ENCODE measurements around the gene HPN.

HPN gene

DNA sequence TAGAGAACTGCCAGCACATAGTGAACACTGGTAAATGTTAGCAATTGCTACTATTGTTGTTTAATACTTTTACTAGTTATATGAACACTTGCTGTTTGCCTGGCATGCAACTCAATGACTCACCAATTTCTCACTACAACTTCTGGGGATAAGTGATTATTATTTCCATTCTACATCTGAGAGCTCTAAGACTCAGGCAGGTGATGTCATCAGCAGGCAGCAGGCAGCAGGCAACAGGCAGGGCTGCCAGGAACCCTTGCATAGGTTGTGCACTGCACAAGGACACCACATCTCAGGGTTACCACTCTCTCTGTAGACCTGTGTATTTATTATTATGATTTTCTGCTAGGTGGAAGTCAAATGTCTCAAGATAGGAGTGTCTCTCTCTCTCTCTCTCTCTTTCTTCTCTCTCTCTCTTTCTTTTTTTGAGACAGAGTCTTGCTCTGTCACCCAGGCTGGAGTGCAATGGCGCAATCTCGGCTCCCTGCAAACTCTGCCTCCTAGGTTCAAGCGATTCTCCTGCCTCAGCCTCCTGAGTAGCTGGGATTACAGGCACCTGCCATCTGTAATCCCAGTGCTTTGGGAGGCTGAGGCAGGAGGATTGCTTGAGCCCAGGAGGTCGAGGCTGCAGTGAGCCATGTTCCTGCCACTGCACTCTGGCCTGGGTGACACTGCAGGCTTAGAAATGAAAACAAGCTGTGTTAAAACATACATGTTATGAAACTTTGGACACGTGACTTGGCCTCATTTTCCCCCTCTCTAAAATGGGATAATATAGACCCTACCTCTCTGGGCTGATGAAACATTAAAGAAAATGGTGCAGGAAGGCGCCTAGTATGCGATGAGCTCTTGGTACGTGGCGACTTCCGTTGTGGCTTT, 22.7 kb downstream of the HPN start:
- Histone ChIP-seq H3K9me3 (ENCODE audit: control insufficient read depth, insufficient read depth, low read length) (no peaks in the 10 kb centered on the region), H3K4me1 (ENCODE audit: insufficient read depth, low read length) (peaks cover 8% of the 10 kb centered on the region; the same call in 1 of the 2 replicates), H3K9ac (ENCODE audit: low read depth, low read length) (no peak overlapping the region)

DNA sequence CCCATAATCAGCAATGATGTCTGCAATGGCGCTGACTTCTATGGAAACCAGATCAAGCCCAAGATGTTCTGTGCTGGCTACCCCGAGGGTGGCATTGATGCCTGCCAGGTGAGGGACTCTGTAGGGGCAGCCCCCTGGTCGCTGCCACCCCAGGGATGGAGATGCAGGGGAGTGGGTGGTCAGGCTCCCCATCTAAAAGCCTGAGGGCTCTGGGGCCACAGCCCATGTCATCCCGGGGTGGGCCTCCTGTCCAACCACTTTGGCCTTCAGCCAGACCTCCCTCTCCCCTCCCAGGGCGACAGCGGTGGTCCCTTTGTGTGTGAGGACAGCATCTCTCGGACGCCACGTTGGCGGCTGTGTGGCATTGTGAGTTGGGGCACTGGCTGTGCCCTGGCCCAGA, 24.1 kb downstream of the HPN start:
- H3K9me3 ChIP-seq (ENCODE audit: control insufficient read depth, insufficient read depth, low read length), result peaks cover 3% of the 10 kb centered on the region; the same call in 1 of the 2 replicates
- no peak overlapping the region for H3K9ac ChIP-seq (ENCODE audit: low read depth, low read length)
- H3K4me1 ChIP-seq (ENCODE audit: insufficient read depth, low read length), result peaks cover 12% of the 10 kb centered on the region
- H3K36me3 ChIP-seq (ENCODE audit: insufficient read depth, low read length), result no peaks in the 10 kb centered on the region

More for the DNA sequence above, 22.7 kb downstream of the HPN start:
- H3K36me3 ChIP-seq (ENCODE audit: insufficient read depth, low read length), result no peaks in the 10 kb centered on the region

DNA sequence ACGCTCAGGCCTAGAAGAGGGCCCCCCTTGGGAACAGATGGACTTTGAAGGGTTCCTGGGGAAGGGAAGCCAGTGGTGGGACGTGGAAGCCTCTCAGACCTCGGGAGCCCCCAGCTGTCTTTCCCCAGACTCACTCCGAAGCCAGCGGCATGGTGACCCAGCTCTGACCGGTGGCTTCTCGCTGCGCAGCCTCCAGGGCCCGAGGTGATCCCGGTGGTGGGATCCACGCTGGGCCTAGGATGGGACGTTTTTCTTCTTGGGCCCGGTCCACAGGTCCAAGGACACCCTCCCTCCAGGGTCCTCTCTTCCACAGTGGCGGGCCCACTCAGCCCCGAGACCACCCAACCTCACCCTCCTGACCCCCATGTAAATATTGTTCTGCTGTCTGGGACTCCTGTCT, 24.6 kb downstream of the HPN start:
- no peak overlapping the region for H3K9ac ChIP-seq (ENCODE audit: low read depth, low read length)
- H3K4me1 ChIP-seq (ENCODE audit: insufficient read depth, low read length), result peaks cover 12% of the 10 kb centered on the region
- no peaks in the 10 kb centered on the region for H3K36me3 ChIP-seq (ENCODE audit: insufficient read depth, low read length)
- peaks cover 6% of the 10 kb centered on the region; the same call in 1 of the 2 replicates for H3K9me3 ChIP-seq (ENCODE audit: control insufficient read depth, insufficient read depth, low read length)

DNA sequence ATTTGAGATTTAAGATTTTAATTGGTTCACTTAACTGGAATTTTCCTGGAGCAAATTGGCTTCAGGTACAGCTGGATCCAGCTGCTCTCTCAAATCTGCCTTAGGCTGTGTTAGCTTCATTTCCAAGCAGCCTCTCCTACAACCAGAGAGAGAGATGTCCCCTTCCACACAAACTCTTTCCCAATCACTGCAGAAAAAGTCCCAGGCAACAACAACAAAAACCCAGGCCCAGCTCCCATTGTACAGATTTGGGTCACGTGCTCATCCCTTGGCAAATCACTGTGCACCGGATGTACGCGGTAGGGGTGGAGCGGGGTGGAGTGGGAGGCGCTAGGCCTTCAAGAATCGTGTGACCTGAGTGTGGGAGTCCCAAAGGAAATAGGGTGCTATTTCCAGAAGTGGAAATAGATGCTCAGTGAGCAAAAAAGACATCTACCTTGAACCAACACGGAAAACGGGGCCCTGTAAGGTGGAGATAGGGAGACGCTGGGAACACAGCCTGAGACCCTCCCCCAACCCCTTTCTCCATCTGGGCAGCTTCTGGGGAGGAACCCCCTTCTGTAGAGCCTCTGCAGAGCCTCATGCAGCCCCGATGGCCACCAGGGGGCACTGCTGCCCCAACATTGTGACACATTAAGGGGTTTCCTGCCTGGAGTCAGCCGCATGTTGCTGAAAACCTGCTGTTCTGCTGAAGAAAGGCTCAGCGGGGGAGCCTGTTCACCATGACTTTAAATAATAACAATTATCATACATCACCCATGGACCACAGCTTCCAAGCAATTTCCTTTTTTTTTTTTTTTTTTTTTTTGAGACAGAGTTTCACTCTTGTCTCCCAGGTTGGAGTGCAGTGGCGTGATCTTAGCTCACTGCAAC, 25.4 kb downstream of the HPN start:
- peaks cover 12% of the 10 kb centered on the region for H3K4me1 ChIP-seq (ENCODE audit: insufficient read depth, low read length)
- peaks cover 6% of the 10 kb centered on the region; the same call in 1 of the 2 replicates for H3K9me3 ChIP-seq (ENCODE audit: control insufficient read depth, insufficient read depth, low read length)
- H3K9ac ChIP-seq (ENCODE audit: low read depth, low read length), result no peak overlapping the region
- H3K36me3 ChIP-seq (ENCODE audit: insufficient read depth, low read length), result no peaks in the 10 kb centered on the region

DNA sequence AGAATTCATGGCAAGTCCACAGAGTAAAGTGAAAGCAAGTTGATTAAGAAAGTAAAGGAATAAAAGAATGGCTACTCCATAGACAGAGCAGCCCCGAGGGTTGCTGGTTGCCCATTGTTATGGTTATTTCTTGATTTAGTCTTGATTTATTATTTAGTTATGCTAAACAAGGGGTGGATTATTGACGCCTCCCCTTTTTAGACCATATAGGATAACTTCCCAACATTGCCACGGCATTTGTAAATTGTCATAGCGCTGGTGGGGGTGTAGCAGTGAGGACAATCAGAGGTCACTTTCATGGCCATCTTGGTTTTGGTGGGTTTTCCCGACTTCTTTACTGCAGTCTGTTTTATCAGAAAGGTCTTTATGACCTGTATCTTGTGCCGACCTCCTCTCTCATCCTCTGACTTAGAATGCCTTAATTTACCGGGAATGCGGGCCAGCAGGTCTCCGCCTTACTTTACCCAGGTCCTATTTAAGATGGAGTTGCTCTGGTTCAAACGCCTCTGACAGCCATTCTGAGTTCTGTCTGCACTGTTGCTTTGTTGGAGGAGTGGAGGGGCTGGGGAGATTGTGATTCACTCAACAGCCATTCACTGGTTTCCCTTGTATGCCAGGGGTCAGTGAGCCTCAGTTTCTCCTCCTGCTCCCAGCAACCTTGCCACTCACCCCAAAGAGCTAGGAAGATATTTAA, 27.6 kb downstream of the HPN start:
- H3K9ac ChIP-seq (ENCODE audit: low read depth, low read length), result peak overlapping the region; percentile 48; the same call in 1 of the 2 replicates
- peaks cover 12% of the 10 kb centered on the region for H3K4me1 ChIP-seq (ENCODE audit: insufficient read depth, low read length)
- H3K36me3 ChIP-seq (ENCODE audit: insufficient read depth, low read length), result no peaks in the 10 kb centered on the region
- H3K9me3 ChIP-seq (ENCODE audit: control insufficient read depth, insufficient read depth, low read length), result peaks cover 6% of the 10 kb centered on the region; the same call in 1 of the 2 replicates

DNA sequence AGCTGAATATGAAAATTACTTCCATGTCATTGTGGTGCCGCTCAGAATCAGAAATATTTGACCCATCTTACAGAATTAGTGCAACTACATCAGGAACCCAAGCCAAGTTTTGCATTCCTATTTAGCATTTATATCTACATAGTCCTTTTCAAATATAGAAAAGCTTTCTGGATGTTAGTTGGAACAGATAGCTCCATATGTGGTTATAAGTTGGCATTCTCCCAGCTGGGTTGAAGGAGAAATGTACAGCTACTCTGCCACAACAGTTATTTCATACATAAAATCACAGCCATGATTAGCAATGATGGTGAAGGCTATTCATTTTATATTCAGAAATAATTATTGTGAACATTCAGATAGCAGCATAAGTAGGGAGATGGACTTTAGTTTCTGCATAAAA, 28.2 kb downstream of the HPN start:
- Histone ChIP-seq H3K9ac (ENCODE audit: low read depth, low read length) (no peak overlapping the region), H3K4me1 (ENCODE audit: insufficient read depth, low read length) (peaks cover 12% of the 10 kb centered on the region), H3K9me3 (ENCODE audit: control insufficient read depth, insufficient read depth, low read length) (peaks cover 6% of the 10 kb centered on the region; the same call in 1 of the 2 replicates), H3K36me3 (ENCODE audit: insufficient read depth, low read length) (no peaks in the 10 kb centered on the region)

DNA sequence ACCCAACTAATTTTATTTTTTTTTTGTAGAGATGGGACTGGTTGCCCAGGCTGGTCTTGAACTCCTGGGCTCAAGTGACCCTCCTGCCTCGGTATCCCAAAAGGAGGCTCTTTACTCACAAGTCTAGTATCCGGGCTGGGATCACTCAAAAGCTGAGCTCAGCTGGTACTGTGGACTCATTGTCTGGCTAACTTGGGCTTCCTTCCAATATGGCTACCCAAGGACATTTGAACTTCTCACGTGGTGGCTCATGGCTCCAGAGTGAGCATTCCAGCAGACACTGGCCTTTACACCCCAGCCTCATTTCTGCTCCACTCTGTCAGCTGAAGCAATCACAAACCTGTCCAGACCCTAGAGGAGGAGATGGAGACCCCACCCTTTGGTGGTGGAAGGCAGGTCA, 28.9 kb downstream of the HPN start:
- no peak overlapping the region for H3K9ac ChIP-seq (ENCODE audit: low read depth, low read length)
- peaks cover 6% of the 10 kb centered on the region; the same call in 1 of the 2 replicates for H3K9me3 ChIP-seq (ENCODE audit: control insufficient read depth, insufficient read depth, low read length)
- H3K36me3 ChIP-seq (ENCODE audit: insufficient read depth, low read length), result no peaks in the 10 kb centered on the region
- H3K4me1 ChIP-seq (ENCODE audit: insufficient read depth, low read length), result peaks cover 12% of the 10 kb centered on the region

DNA sequence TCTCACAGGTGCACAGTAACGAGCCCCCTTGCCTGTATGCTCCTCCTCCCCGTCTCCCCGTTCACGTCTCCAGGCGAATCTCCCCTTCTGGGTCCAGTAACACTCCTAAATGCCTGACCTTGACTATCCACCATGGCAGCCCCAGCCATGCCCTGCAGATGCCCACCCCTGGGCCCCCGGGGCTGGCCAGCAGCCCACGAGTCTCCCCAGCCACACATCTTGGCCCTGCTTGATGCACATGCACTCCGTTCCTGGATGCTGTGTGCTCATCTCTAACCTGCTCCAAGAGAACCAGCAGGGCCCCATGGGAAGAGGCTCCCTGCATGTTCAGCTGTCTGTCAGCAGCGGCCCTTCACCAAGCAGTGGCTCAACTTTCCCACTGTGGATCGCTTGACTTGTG, 32.0 kb downstream of the HPN start:
- Histone ChIP-seq H3K9me3 (ENCODE audit: control insufficient read depth, insufficient read depth, low read length) (peaks cover 6% of the 10 kb centered on the region; the same call in 1 of the 2 replicates), H3K4me1 (ENCODE audit: insufficient read depth, low read length) (peaks cover 10% of the 10 kb centered on the region), H3K9ac (ENCODE audit: low read depth, low read length) (no peak overlapping the region), H3K36me3 (ENCODE audit: insufficient read depth, low read length) (no peaks in the 10 kb centered on the region)

DNA sequence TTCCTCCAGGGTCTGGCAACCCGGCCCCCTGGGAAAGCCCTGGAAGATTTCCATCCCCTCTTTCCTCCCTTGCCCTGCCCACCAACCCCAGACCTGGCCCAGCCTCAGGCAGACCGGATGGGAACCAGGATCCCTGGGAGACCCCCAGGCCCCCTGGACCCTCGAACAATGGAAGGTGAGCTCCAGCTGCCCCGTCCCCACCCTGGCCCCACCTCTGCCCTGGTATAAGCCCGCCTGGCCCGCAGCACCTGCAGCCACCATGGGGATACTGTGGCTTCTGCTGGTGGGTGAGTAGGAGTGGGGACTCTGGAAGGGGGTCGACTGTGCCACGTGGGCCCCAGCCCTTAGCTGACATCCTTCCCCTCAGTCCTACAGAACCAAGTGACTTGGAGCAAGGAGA, 32.4 kb downstream of the HPN start:
- H3K4me1 ChIP-seq (ENCODE audit: insufficient read depth, low read length), result peaks cover 7% of the 10 kb centered on the region
- H3K36me3 ChIP-seq (ENCODE audit: insufficient read depth, low read length), result no peaks in the 10 kb centered on the region
- H3K9ac ChIP-seq (ENCODE audit: low read depth, low read length), result no peak overlapping the region
- H3K9me3 ChIP-seq (ENCODE audit: control insufficient read depth, insufficient read depth, low read length), result peaks cover 6% of the 10 kb centered on the region; the same call in 1 of the 2 replicates

DNA sequence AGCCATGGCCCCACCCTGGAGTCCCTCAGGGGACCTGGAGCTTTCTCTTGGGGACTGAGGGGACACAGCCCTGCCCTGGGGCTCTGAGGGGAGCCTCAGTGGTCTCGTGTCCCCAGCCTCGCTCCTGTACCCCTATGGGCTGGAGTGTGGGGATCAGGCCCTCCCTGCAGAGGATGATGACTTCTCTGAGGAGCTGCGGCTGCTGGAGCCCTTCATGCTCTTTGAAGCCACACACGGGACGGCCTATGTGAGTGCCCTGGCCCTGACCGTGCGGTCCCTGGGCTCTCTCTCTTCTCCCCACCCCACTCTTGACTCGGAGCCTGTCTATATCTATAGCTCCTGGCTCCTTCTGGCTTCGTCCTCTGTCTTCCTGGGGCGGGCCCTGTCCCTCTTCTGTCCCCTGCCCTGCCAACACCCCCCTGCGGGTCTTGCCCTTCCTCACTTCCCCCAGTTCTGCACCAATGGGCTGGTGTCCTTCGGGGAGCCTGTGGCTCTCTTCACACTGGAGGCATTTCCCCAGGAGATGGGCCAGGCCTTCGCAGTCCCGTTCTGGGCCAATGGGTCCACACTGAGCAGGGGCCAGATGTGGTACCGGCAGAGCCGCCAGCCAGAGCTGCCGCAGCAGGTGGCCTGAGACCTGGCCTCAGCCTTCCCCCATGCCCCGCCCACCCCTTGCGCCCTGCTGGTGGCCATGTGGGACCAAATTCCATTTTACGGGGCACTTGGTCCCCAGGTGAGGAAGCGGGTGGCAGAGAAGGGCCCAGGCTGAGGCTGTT, 33.1 kb downstream of the HPN start:
- H3K9ac ChIP-seq (ENCODE audit: low read depth, low read length), result no peak overlapping the region
- H3K36me3 ChIP-seq (ENCODE audit: insufficient read depth, low read length), result no peaks in the 10 kb centered on the region
- peaks cover 1% of the 10 kb centered on the region; the same call in 1 of the 2 replicates for H3K4me1 ChIP-seq (ENCODE audit: insufficient read depth, low read length)
- peaks cover 6% of the 10 kb centered on the region; the same call in 1 of the 2 replicates for H3K9me3 ChIP-seq (ENCODE audit: control insufficient read depth, insufficient read depth, low read length)

DNA sequence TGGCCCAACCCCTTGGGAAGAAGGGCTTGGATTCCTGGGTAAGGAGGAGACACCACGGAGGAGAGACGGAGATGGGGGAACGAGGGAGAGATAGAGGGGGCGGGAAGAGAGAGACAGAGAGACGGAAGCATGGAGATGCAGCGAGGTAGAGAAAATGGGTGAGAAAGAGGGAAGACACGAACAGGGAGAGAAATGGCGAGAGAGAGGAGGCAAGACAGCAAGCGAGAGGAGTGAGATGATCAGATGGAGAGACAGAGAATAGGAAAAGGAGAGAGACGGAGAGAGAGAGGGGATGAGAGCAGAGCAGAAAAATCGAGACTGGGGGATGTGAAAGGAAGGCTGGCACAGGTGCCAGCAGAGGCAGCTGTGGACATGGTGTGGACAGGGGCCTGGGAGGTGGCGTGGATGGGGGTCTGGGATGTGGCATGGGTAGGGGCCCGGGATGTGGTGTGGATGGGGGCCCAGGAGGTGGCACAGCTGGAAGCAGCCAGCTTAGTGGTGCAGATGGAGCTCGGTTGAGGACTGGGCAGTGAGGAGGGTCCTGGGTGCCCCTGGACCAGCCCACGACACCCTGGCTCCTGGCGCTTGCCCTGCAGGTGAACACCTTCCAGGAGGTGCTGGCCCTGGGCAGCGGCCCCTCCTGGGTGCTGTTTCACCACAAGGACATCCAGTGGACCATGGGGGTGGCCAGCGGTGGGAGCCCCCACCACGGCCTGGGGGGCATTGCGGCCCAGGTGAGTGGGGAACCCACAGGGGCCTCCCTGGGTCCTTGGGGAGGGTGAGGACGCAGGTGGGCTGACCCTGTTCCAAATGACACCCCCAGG, 33.9 kb downstream of the HPN start:
- Histone ChIP-seq H3K9ac (ENCODE audit: low read depth, low read length) (no peak overlapping the region), H3K36me3 (ENCODE audit: insufficient read depth, low read length) (no peaks in the 10 kb centered on the region), H3K9me3 (ENCODE audit: control insufficient read depth, insufficient read depth, low read length) (peaks cover 4% of the 10 kb centered on the region; the same call in 1 of the 2 replicates), H3K4me1 (ENCODE audit: insufficient read depth, low read length) (no peaks in the 10 kb centered on the region)

DNA sequence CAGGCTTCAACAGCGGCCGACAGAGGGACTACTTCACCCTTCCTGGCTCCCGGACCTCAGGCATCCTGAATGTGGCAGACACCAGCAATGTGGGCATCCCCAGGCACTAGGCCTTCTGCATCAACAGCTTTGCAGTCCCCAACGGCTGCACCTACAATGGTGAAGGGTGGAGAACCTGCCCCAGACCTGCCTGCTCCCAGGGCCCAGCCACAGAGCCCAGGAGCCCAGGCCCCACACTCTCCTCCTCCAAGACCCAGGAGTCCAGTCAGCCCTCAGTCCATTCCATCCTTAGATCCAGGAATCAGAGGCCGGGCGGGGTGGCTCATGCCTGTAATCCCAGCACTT, 34.5 kb downstream of the HPN start:
- no peak overlapping the region for H3K9ac ChIP-seq (ENCODE audit: low read depth, low read length)
- no peaks in the 10 kb centered on the region for H3K4me1 ChIP-seq (ENCODE audit: insufficient read depth, low read length)
- no peaks in the 10 kb centered on the region for H3K9me3 ChIP-seq (ENCODE audit: control insufficient read depth, insufficient read depth, low read length)
- H3K36me3 ChIP-seq (ENCODE audit: insufficient read depth, low read length), result no peaks in the 10 kb centered on the region

DNA sequence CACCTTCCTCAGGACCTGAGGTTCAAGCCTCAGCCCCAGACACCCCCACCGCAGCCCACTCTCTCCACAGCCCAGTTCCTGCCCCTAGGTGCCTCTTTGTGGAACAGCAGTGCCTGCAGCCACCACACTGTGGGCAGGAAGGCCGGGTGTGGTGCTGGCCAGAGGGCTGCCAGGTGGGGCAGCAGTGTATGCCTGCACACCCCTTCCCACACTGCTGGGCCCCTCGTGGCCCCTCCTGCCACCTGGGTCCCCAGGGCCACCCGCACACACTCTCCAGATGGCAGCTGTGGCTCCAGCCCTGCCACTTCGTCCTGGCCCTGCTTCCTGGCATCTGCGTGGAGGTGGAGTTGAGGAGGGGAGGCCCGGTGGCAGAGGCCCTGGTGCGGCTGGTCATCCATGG, 35.1 kb downstream of the HPN start:
- Histone ChIP-seq H3K9ac (ENCODE audit: low read depth, low read length) (no peak overlapping the region), H3K36me3 (ENCODE audit: insufficient read depth, low read length) (no peaks in the 10 kb centered on the region), H3K4me1 (ENCODE audit: insufficient read depth, low read length) (no peaks in the 10 kb centered on the region), H3K9me3 (ENCODE audit: control insufficient read depth, insufficient read depth, low read length) (no peaks in the 10 kb centered on the region)

Measured in ES-I3 (cell line).